GM23338 (cell line): ENCODE measurements around the gene DHX8. TPM values are rescaled to one million over a fixed set of nuclear protein-coding genes. Genes with fewer than 3 reads are reported as not detected.
A peak's percentile ranks its signal among the peaks of the same experiment; 100 is the strongest.

Source experiments
- ATAC-seq: fragments of 200-7000 bp; cut with Tn5 transposase; 3 replicates; pipeline ENCODE4 v1.9.1; 2020
- DNase-seq: peaks from one replicate; pipeline ENCODE4 v3.0.0-alpha.2; 2015; ENCODE audit warnings: low spot score
- H2AFZ ChIP-seq: fragments of 200-600 bp; sonication (generic); 2 replicates; pipeline ENCODE4 v1.8.0; 2016; ENCODE audit warnings: antibody characterized with exemption, mild to moderate bottlenecking, moderate library complexity
- H3F3A ChIP-seq: fragments of 200-600 bp; sonication (generic); replicated peaks from 2 replicates; pipeline ENCODE4 v1.8.0; 2017; ENCODE audit warnings: antibody characterized with exemption, mixed run types, low read depth
- H3K27ac ChIP-seq: fragments of 200-600 bp; sonication (generic); 2 replicates; pipeline ENCODE4 v1.6.1; 2016; ENCODE audit warnings: low read depth
- H3K27me3 ChIP-seq: fragments of 200-600 bp; sonication (generic); 2 replicates; pipeline ENCODE4 v1.8.0; 2016; ENCODE audit warnings: mild to moderate bottlenecking, mixed run types, moderate library complexity; ENCODE audit not compliant: insufficient read depth
- H3K36me3 ChIP-seq: fragments of 200-600 bp; sonication (generic); 2 replicates; pipeline ENCODE4 v1.8.0; 2016; ENCODE audit warnings: mild to moderate bottlenecking; ENCODE audit not compliant: insufficient read depth
- H3K4me1 ChIP-seq: fragments of 200-600 bp; sonication (generic); 2 replicates; pipeline ENCODE4 v1.8.0; 2016; ENCODE audit warnings: mild to moderate bottlenecking, moderate library complexity; ENCODE audit not compliant: insufficient read depth
- H3K4me2 ChIP-seq: fragments of 200-600 bp; sonication (generic); 2 replicates; pipeline ENCODE4 v1.7.1; 2017; ENCODE audit warnings: mixed run types
- H3K4me3 ChIP-seq: fragments of 200-600 bp; sonication (generic); 2 replicates; pipeline ENCODE4 v1.6.1; 2016; ENCODE audit warnings: mixed run types
- H3K79me2 ChIP-seq: fragments of 200-600 bp; sonication (generic); replicated peaks from 2 replicates; pipeline ENCODE4 v1.8.0; 2017; ENCODE audit warnings: mild to moderate bottlenecking; ENCODE audit not compliant: insufficient read depth
- H3K9me2 ChIP-seq: fragments of 200-600 bp; sonication (generic); 2 replicates; pipeline ENCODE4 v1.8.0; 2017; ENCODE audit not compliant: insufficient read depth
- H4K20me1 ChIP-seq: fragments of 200-600 bp; sonication (generic); replicated peaks from 2 replicates; pipeline ENCODE4 v1.8.0; 2017; ENCODE audit warnings: mild to moderate bottlenecking; ENCODE audit not compliant: insufficient read depth
- H3K27ac Mint-ChIP-seq: 2 replicates; pipeline ENCODE4 v1.8.0; 2020; ENCODE audit warnings: inconsistent platforms, mild to moderate bottlenecking, moderate library complexity, mixed read lengths
- H3K27me3 Mint-ChIP-seq: 3 replicates; pipeline ENCODE4 v1.8.0; 2022; ENCODE audit warnings: low read depth, mild to moderate bottlenecking, moderate library complexity, mixed read lengths, inconsistent platforms; ENCODE audit not compliant: insufficient read depth, poor library complexity
- H3K36me3 Mint-ChIP-seq: 3 replicates; pipeline ENCODE4 v1.8.0; 2021; ENCODE audit warnings: low read depth, mild to moderate bottlenecking, inconsistent platforms, moderate library complexity, mixed read lengths
- H3K4me1 Mint-ChIP-seq: 3 replicates; pipeline ENCODE4 v1.8.0; 2020; ENCODE audit warnings: mild to moderate bottlenecking, inconsistent platforms, mixed read lengths
- H3K4me3 Mint-ChIP-seq: 3 replicates; pipeline ENCODE4 v1.8.0; 2021; ENCODE audit warnings: moderate library complexity, mild to moderate bottlenecking, inconsistent platforms, mixed read lengths
- H3K9me3 Mint-ChIP-seq: 3 replicates; pipeline ENCODE4 v1.8.0; 2020; ENCODE audit warnings: moderate library complexity, mild to moderate bottlenecking, inconsistent platforms, mixed read lengths
- CREB1 ChIP-seq: fragments of 250-450 bp; sonication (Bioruptor Pico); IDR thresholded peaks from 2 replicates; pipeline ENCODE4 v1.5.0; 2020; ENCODE audit warnings: low read depth, mild to moderate bottlenecking, moderate library complexity
- EZH2 ChIP-seq: fragments of 200-600 bp; sonication (generic); IDR thresholded peaks from one replicate; pipeline ENCODE4 v1.8.0; 2017; ENCODE audit warnings: antibody characterized with exemption, mild to moderate bottlenecking, low read depth; ENCODE audit not compliant: unreplicated experiment
- EZH2phosphoT487 ChIP-seq: fragments of 200-600 bp; sonication (generic); IDR thresholded peaks from one replicate; pipeline ENCODE4 v1.8.1; 2018; ENCODE audit warnings: antibody characterized with exemption; ENCODE audit not compliant: unreplicated experiment
- JUNB ChIP-seq: IDR thresholded peaks from one replicate; pipeline ENCODE4 v1.6.1; 2016; ENCODE audit warnings: antibody characterized with exemption; ENCODE audit not compliant: unreplicated experiment
- POLR2AphosphoS5 ChIP-seq: IDR thresholded peaks from 2 replicates; pipeline ENCODE4 v1.6.1; 2016; ENCODE audit warnings: antibody characterized with exemption, low read depth
- STAT1 ChIP-seq: IDR thresholded peaks from one replicate; pipeline ENCODE4 v1.6.1; 2016; ENCODE audit warnings: antibody characterized with exemption; ENCODE audit not compliant: unreplicated experiment
- ZNF114 ChIP-seq: fragments of 250-450 bp; sonication (Bioruptor Pico); IDR thresholded peaks from 2 replicates; pipeline ENCODE4 v1.5.0; 2020; ENCODE audit warnings: mild to moderate bottlenecking, moderate library complexity
- polyA plus RNA-seq: library from polyadenylated mRNA; unstranded; fragments of >200 nt; fragmentation: Nextera tagmentation; extraction: Ambion mirVana; gene quantifications from 2 replicates; pipeline ENCODE4 v1.2.1, GENCODE V29; 2016
- total RNA-seq: library from RNA; depleted of rRNA; stranded (reverse); fragments of >200 nt; shearing (Covaris generic); gene quantifications from 2 replicates; pipeline ENCODE4 v1.2.3, GENCODE V29; 2014
- TF ChIP-seq, protein P1 (sequence below): fragments of 250-450 bp; sonication (Bioruptor Pico); IDR thresholded peaks from 2 replicates; pipeline ENCODE4 v1.5.0; 2020; ENCODE audit warnings: mild to moderate bottlenecking, moderate library complexity
- TF ChIP-seq, protein P2 (sequence below), 2 experiments: fragments of 200-600 bp in 1 of 2; sonication (generic) in 1 of 2; conservative IDR thresholded peaks; 2 replicates each; pipeline versions ENCODE4 v1.5.1 to v1.6.1; 2016 to 2017; ENCODE audit warnings: antibody characterized with exemption in 2 of 2, low read depth in 2 of 2, mild to moderate bottlenecking in 2 of 2, moderate library complexity in 1 of 2

DHX8 gene
- total and polyA plus RNA-seq, 2 experiments from 2014 or later: 35.3 to 81.1 TPM

DNA sequence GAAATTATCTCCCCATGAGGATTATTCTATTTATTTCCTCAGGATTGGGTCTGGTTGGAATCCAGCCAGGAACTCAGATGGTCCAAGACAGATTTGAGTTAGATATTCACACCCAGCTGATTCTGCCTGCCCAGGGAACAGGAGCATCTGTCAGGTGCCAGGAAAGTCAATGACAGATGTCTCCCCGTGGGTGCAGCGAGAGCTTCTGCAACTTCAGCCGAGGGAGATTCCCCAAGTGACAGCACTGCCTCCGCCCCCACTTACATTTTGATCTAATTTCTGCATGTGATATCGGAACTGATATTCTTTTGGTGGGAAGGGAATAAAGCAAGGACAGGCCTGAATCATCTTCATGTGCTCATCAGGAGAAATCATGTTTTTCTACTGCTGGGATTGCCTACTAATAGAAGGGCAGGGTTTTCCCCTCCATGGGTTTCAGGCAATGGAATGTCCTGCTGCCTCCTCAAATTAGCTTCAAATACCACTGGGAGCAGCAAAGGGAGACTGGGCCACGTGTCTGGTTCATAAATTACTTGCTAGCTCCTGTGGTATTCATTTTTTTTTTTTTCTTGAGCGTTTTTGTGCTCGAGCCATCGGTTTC, 15.7 kb upstream of the DHX8 start:
- H3K27ac Mint-ChIP-seq: no peak overlapping the region
- DNase-seq (no peak), ATAC-seq (no peak)
- H3K4me1 Mint-ChIP-seq: no peaks in the 10 kb centered on the region
- H3K4me2 ChIP-seq: no peak overlapping the region
- H4K20me1 ChIP-seq: no peaks in the 10 kb centered on the region
- TF ChIP-seq ZNF114 (CRISPR knock-in tag): no peak
- TF ChIP-seq POLR2AphosphoS5: no peak
- TF ChIP-seq CREB1 (CRISPR knock-in tag): no peak
- no peak for TF ChIP-seq JUNB
- TF ChIP-seq, protein P1, sequence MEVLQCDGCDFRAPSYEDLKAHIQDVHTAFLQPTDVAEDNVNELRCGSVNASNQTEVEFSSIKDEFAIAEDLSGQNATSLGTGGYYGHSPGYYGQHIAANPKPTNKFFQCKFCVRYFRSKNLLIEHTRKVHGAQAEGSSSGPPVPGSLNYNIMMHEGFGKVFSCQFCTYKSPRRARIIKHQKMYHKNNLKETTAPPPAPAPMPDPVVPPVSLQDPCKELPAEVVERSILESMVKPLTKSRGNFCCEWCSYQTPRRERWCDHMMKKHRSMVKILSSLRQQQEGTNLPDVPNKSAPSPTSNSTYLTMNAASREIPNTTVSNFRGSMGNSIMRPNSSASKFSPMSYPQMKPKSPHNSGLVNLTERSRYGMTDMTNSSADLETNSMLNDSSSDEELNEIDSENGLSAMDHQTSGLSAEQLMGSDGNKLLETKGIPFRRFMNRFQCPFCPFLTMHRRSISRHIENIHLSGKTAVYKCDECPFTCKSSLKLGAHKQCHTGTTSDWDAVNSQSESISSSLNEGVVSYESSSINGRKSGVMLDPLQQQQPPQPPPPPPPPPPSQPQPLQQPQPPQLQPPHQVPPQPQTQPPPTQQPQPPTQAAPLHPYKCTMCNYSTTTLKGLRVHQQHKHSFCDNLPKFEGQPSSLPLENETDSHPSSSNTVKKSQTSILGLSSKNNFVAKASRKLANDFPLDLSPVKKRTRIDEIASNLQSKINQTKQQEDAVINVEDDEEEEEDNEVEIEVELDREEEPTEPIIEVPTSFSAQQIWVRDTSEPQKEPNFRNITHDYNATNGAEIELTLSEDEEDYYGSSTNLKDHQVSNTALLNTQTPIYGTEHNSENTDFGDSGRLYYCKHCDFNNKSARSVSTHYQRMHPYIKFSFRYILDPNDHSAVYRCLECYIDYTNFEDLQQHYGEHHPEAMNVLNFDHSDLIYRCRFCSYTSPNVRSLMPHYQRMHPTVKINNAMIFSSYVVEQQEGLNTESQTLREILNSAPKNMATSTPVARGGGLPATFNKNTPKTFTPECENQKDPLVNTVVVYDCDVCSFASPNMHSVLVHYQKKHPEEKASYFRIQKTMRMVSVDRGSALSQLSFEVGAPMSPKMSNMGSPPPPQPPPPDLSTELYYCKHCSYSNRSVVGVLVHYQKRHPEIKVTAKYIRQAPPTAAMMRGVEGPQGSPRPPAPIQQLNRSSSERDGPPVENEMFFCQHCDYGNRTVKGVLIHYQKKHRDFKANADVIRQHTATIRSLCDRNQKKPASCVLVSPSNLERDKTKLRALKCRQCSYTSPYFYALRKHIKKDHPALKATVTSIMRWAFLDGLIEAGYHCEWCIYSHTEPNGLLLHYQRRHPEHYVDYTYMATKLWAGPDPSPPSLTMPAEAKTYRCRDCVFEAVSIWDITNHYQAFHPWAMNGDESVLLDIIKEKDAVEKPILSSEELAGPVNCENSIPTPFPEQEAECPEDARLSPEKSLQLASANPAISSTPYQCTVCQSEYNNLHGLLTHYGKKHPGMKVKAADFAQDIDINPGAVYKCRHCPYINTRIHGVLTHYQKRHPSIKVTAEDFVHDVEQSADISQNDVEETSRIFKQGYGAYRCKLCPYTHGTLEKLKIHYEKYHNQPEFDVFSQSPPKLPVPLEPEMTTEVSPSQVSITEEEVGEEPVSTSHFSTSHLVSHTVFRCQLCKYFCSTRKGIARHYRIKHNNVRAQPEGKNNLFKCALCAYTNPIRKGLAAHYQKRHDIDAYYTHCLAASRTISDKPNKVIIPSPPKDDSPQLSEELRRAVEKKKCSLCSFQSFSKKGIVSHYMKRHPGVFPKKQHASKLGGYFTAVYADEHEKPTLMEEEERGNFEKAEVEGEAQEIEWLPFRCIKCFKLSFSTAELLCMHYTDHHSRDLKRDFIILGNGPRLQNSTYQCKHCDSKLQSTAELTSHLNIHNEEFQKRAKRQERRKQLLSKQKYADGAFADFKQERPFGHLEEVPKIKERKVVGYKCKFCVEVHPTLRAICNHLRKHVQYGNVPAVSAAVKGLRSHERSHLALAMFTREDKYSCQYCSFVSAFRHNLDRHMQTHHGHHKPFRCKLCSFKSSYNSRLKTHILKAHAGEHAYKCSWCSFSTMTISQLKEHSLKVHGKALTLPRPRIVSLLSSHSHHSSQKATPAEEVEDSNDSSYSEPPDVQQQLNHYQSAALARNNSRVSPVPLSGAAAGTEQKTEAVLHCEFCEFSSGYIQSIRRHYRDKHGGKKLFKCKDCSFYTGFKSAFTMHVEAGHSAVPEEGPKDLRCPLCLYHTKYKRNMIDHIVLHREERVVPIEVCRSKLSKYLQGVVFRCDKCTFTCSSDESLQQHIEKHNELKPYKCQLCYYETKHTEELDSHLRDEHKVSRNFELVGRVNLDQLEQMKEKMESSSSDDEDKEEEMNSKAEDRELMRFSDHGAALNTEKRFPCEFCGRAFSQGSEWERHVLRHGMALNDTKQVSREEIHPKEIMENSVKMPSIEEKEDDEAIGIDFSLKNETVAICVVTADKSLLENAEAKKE (CRISPR knock-in tag): no peak
- no peak overlapping the region for H3K27ac ChIP-seq
- no peaks in the 10 kb centered on the region for H3K4me1 ChIP-seq
- H3K36me3 ChIP-seq: no peaks in the 10 kb centered on the region
- H3K79me2 ChIP-seq: no peaks in the 10 kb centered on the region
- no peak overlapping the region for H3K4me3 ChIP-seq
- H2AFZ ChIP-seq: peak overlapping the region; percentile 38; the same call in 1 of the 2 replicates
- H3K27me3 ChIP-seq: no peaks in the 10 kb centered on the region
- H3K9me2 ChIP-seq: no peaks in the 10 kb centered on the region
- H3K36me3 Mint-ChIP-seq: no peaks in the 10 kb centered on the region
- H3K4me3 Mint-ChIP-seq: no peak overlapping the region
- H3K9me3 Mint-ChIP-seq: peaks cover under 1% of the 10 kb centered on the region; the same call in 1 of the 3 replicates
- no peaks in the 10 kb centered on the region for H3F3A ChIP-seq
- no peaks in the 10 kb centered on the region for H3K27me3 Mint-ChIP-seq

DNA sequence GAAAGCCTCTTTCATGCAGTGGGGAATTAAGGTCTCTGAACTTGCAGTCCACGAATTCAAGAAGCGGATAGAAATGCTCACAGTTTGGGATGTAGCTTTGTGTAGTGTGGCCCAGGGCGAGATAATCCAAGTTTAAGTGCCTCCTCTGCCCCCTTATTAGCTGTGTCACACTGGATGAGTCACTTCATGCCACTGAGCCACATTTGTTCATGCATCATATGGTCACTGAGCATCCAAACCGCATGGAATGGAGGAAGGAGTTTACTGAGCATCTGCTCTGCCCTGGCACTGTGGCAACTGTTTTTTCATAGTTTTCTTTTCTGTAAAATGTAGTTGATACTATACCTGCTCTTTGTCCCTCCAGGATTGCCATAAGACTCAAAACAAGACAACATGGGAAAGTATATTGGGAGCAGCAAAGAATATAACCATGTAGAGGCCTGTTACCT, 15.1 kb upstream of the DHX8 start:
- H3K4me3 ChIP-seq: no peak overlapping the region
- H4K20me1 ChIP-seq: no peaks in the 10 kb centered on the region
- peak overlapping the region; percentile 38; the same call in 1 of the 2 replicates for H2AFZ ChIP-seq
- no peaks in the 10 kb centered on the region for H3K36me3 ChIP-seq
- ATAC-seq (no peak), DNase-seq (no peak)
- TF ChIP-seq, protein P2, sequence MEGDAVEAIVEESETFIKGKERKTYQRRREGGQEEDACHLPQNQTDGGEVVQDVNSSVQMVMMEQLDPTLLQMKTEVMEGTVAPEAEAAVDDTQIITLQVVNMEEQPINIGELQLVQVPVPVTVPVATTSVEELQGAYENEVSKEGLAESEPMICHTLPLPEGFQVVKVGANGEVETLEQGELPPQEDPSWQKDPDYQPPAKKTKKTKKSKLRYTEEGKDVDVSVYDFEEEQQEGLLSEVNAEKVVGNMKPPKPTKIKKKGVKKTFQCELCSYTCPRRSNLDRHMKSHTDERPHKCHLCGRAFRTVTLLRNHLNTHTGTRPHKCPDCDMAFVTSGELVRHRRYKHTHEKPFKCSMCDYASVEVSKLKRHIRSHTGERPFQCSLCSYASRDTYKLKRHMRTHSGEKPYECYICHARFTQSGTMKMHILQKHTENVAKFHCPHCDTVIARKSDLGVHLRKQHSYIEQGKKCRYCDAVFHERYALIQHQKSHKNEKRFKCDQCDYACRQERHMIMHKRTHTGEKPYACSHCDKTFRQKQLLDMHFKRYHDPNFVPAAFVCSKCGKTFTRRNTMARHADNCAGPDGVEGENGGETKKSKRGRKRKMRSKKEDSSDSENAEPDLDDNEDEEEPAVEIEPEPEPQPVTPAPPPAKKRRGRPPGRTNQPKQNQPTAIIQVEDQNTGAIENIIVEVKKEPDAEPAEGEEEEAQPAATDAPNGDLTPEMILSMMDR (conservative IDR thresholded peaks at IDR 0.05; ENCODE audit: low read depth in 2 of 2): no peak
- TF ChIP-seq STAT1 (no peak), EZH2phosphoT487 (no peak), EZH2 (no peak), CREB1 (CRISPR knock-in tag) (no peak), JUNB (no peak)
- no peak overlapping the region for H3K4me2 ChIP-seq
- no peaks in the 10 kb centered on the region for H3K4me1 ChIP-seq
- Mint-ChIP-seq H3K4me3 (no peak overlapping the region), H3K9me3 (no peaks in the 10 kb centered on the region), H3K27ac (no peak overlapping the region), H3K4me1 (no peaks in the 10 kb centered on the region), H3K27me3 (no peaks in the 10 kb centered on the region), H3K36me3 (no peaks in the 10 kb centered on the region)
- no peaks in the 10 kb centered on the region for H3K79me2 ChIP-seq
- no peaks in the 10 kb centered on the region for H3K27me3 ChIP-seq
- H3K9me2 ChIP-seq: no peaks in the 10 kb centered on the region
- H3F3A ChIP-seq: no peaks in the 10 kb centered on the region
- H3K27ac ChIP-seq: no peak overlapping the region
